Hepatocyte (in vitro differentiated cells): ENCODE results near the gene NUP50. TPM values are rescaled to one million over a fixed set of nuclear protein-coding genes. Genes with fewer than 3 reads are reported as not detected.
"Not testable (repeated sequence)": the region's sequence is repeated elsewhere in the genome, so short reads cannot be mapped to it uniquely, and the experiment has no call there.

Experiments
- DNase-seq: peaks from one replicate; pipeline ENCODE4 v3.0.0-alpha.2; 2016; ENCODE audit warnings: low spot score
- H2AFZ ChIP-seq: fragments of 200-600 bp; sonication (generic); 2 replicates; pipeline ENCODE4 v1.6.0; 2016; ENCODE audit warnings: antibody characterized with exemption, mild to moderate bottlenecking
- H3K27ac ChIP-seq: fragments of 200-600 bp; sonication (generic); 2 replicates; pipeline ENCODE4 v1.5.1; 2016; ENCODE audit warnings: mild to moderate bottlenecking
- H3K27me3 ChIP-seq: fragments of 200-600 bp; sonication (generic); 2 replicates; pipeline ENCODE4 v1.6.1; 2016
- H3K36me3 ChIP-seq: fragments of 200-600 bp; sonication (generic); replicated peaks from 2 replicates; pipeline ENCODE4 v1.5.1; 2016; ENCODE audit warnings: low read depth; ENCODE audit not compliant: insufficient read depth
- H3K4me1 ChIP-seq: fragments of 200-600 bp; sonication (generic); 2 replicates; pipeline ENCODE4 v1.5.1; 2016; ENCODE audit warnings: mild to moderate bottlenecking, moderate library complexity; ENCODE audit not compliant: insufficient read depth
- H3K4me2 ChIP-seq: fragments of 200-600 bp; sonication (generic); 2 replicates; pipeline ENCODE4 v1.6.0; 2016
- H3K4me3 ChIP-seq: fragments of 200-600 bp; sonication (generic); 2 replicates; pipeline ENCODE4 v1.5.1; 2016; ENCODE audit warnings: mild to moderate bottlenecking
- H3K79me2 ChIP-seq: fragments of 200-600 bp; sonication (generic); 2 replicates; pipeline ENCODE4 v1.6.0; 2017; ENCODE audit warnings: mild to moderate bottlenecking
- H3K9me2 ChIP-seq: fragments of 200-600 bp; sonication (generic); replicated peaks from 2 replicates; pipeline ENCODE4 v1.6.0; 2017; ENCODE audit warnings: mild to moderate bottlenecking; ENCODE audit not compliant: insufficient read depth
- H3K9me3 ChIP-seq: fragments of 200-600 bp; sonication (generic); 2 replicates; pipeline ENCODE4 v1.5.1; 2016; ENCODE audit warnings: low read depth, mild to moderate bottlenecking
- H4K20me1 ChIP-seq: fragments of 200-600 bp; sonication (generic); 2 replicates; pipeline ENCODE4 v1.6.0; 2016; ENCODE audit warnings: mild to moderate bottlenecking; ENCODE audit not compliant: insufficient read depth, poor library complexity, severe bottlenecking
- CTCF ChIP-seq: fragments of 200-600 bp; sonication (generic); IDR thresholded peaks from 2 replicates; pipeline ENCODE4 v1.5.1; 2016; ENCODE audit warnings: antibody characterized with exemption, mild to moderate bottlenecking; ENCODE audit not compliant: poor library complexity
- EZH2 ChIP-seq: fragments of 200-600 bp; sonication (generic); IDR thresholded peaks from 2 replicates; pipeline ENCODE4 v1.6.1; 2016; ENCODE audit warnings: antibody characterized with exemption, mild to moderate bottlenecking, borderline replicate concordance
- EZH2phosphoT487 ChIP-seq: fragments of 200-600 bp; sonication (generic); IDR thresholded peaks from one replicate; pipeline ENCODE4 v1.6.1; 2018; ENCODE audit warnings: antibody characterized with exemption, mild to moderate bottlenecking, low read depth, moderate library complexity; ENCODE audit not compliant: unreplicated experiment, severe bottlenecking
- WGBS: methylation state at CpG from one replicate; pipeline ENCODE4 v1.1.6; 2016; ENCODE audit warnings: low lambda C conversion rate; ENCODE audit errors: missing lambda C conversion rate; 5-methylcytosine and 5-hydroxymethylcytosine counted together
- polyA plus RNA-seq: library from polyadenylated mRNA; unstranded; fragments of >200 nt; fragmentation: Nextera tagmentation; extraction: Ambion mirVana; gene quantifications from 2 replicates; pipeline ENCODE4 v1.2.1, GENCODE V29; 2016
- total RNA-seq: library from RNA; depleted of rRNA; stranded (reverse); fragments of >200 nt; gene quantifications from 2 replicates; pipeline ENCODE4 v1.2.3, GENCODE V29; 2014

The NUP50 gene
- total and polyA plus RNA-seq, 2 experiments from 2014 or later, result 16.0 to 43.8 TPM

GRCh38 chr22:45187891-45188290 is 24.2 kb downstream of the NUP50 start:
- TF ChIP-seq EZH2, result no peak
- no peak for TF ChIP-seq CTCF
- no peak for TF ChIP-seq EZH2phosphoT487
- Histone ChIP-seq H2AFZ (no peak overlapping the region), H3K36me3 (no peaks in the 10 kb centered on the region), H3K4me2 (no peak overlapping the region), H3K79me2 (no peaks in the 10 kb centered on the region), H3K9me2 (no peaks in the 10 kb centered on the region), H3K4me3 (no peak overlapping the region), H3K4me1 (peaks cover 20% of the 10 kb centered on the region), H4K20me1 (no peaks in the 10 kb centered on the region), H3K27me3 (no peaks in the 10 kb centered on the region), H3K27ac (peak overlapping the region; percentile 58), H3K9me3 (no peaks in the 10 kb centered on the region)
- 83% methylated on average over 4 of the region's 4 CpGs for WGBS
- DNase-seq, result no peak

GRCh38 chr22:45188779-45189178 is 25.1 kb downstream of the NUP50 start:
- no peaks in the 10 kb centered on the region for H3K9me2 ChIP-seq
- WGBS, result 52% methylated on average over 16 of the region's 16 CpGs
- H3K4me2 ChIP-seq, result no peak overlapping the region
- H2AFZ ChIP-seq, result no peak overlapping the region
- H3K9me3 ChIP-seq, result no peaks in the 10 kb centered on the region
- H3K36me3 ChIP-seq, result no peaks in the 10 kb centered on the region
- H3K4me3 ChIP-seq, result no peak overlapping the region
- peak overlapping the region; percentile 58 for H3K27ac ChIP-seq
- DNase-seq, result no peak
- H3K27me3 ChIP-seq, result no peaks in the 10 kb centered on the region
- H4K20me1 ChIP-seq, result no peaks in the 10 kb centered on the region
- no peaks in the 10 kb centered on the region for H3K79me2 ChIP-seq
- TF ChIP-seq EZH2phosphoT487, result no peak
- TF ChIP-seq CTCF, result no peak
- no peak for TF ChIP-seq EZH2
- peaks cover 26% of the 10 kb centered on the region for H3K4me1 ChIP-seq

GRCh38 chr22:45190202-45190872 is 26.6 kb downstream of the NUP50 start:
- peak overlapping the region; percentile 3 for H3K4me2 ChIP-seq
- no peaks in the 10 kb centered on the region for H3K79me2 ChIP-seq
- DNase-seq, result no peak
- TF ChIP-seq CTCF (no peak), EZH2phosphoT487 (no peak), EZH2 (no peak)
- no peaks in the 10 kb centered on the region for H3K36me3 ChIP-seq
- no peaks in the 10 kb centered on the region for H4K20me1 ChIP-seq
- H3K4me1 ChIP-seq, result peaks cover 26% of the 10 kb centered on the region
- WGBS, result 83% methylated on average over 4 of the region's 4 CpGs
- H3K27ac ChIP-seq, result peak overlapping the region; percentile 58
- H3K4me3 ChIP-seq, result no peak overlapping the region
- no peaks in the 10 kb centered on the region for H3K9me2 ChIP-seq
- no peaks in the 10 kb centered on the region for H3K9me3 ChIP-seq
- no peak overlapping the region for H2AFZ ChIP-seq
- H3K27me3 ChIP-seq, result no peaks in the 10 kb centered on the region

- not testable (repeated sequence) for H3K79me2 ChIP-seq, H3K27ac ChIP-seq, DNase-seq, H3K36me3 ChIP-seq, H3K4me3 ChIP-seq, H3K27me3 ChIP-seq, H3K4me2 ChIP-seq, H2AFZ ChIP-seq, H3K9me3 ChIP-seq, H4K20me1 ChIP-seq, H3K9me2 ChIP-seq
- H3K4me1 ChIP-seq, result peaks cover 26% of the 10 kb centered on the region
- 95% methylated on average over 9 of the region's 9 CpGs for WGBS
Observed at GRCh38 chr22:45191746-45192145, 28.0 kb downstream of the NUP50 start.
